ENCODE results near the gene SMIM36. TPM values are rescaled to one million over a fixed set of nuclear protein-coding genes. Genes with fewer than 3 reads are reported as not detected.
"Not testable (repeated sequence)": the region's sequence is repeated elsewhere in the genome, so short reads cannot be mapped to it uniquely, and the experiment has no call there.

SMIM36 gene
- total RNA-seq, 2 experiments from 2014 or later: not detected

DNA sequence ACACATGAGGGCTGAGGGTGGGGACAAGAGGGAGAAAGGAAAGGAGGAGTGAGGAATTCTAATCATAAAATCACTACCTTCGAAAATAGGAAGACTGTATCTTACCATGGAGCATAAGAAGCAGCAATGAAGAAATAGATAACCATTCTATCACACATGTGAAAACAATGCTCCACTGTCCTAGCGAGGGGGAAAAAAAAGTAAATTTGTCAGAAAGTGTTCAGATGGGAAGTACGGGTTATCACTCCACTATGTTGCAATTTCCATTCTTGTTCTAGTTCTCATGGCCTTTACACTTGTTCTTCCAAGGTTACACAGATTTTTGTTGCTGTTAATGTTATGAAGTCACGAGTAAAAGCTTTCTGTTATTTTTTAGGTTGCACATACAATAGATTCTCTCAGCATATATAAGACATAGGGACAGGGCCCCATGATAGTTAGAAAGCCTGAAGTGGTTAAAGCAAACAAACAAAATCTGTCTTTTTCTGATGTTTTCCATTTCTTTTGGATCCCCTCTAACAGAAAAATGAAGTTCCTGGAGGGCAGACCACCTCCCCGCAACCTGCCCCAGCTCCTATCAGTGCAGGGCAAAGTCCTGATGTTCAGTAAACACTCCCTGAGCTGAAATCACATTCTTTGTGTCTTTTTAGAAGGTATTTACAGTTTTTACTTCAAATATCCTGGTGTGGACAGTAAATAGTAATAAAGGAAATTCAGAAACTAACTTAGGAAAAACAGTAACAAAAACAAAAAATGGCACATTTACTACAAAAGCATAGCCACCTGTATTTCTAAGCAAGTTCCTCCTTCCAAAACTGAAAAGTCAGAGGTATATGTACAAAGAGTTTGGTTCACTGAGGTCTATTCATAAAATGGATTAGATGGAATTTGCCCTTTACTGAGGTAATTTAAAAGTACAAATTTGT is 103.3 kb downstream of the SMIM36 start:
- Mint-ChIP-seq H3K4me1 (no peaks in the 10 kb centered on the region), H3K27me3 (no peaks in the 10 kb centered on the region)
- intact Hi-C loops (cut with DNase I, micrococcal nuclease): no loop called here

DNA sequence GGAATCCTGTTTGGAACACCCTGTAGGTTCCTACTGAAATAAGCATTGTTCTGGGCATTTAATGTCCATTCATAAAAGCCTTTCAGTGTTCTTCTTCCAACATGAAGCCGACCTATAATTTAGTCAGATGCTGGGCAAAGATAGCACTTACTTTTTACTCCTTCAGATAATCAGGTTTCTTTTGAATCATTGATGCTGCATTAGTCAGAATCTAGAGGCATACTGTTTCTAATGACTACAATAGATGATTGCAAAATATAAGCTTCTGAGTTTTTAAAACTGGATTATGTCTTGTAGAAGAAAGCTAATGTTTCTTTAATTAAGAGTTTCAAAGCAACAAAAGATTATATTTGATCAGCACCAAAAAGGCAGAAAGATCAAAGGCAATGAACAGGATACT is 105.7 kb downstream of the SMIM36 start:
- Mint-ChIP-seq H3K27me3 (no peaks in the 10 kb centered on the region), H3K4me1 (no peaks in the 10 kb centered on the region), H3K36me3 (ENCODE audit: low read depth) (peaks cover 32% of the 10 kb centered on the region), H3K27ac (no peak overlapping the region), H3K9me3 (ENCODE audit: low read depth) (no peaks in the 10 kb centered on the region), H3K4me3 (no peak overlapping the region)
- intact Hi-C loops (cut with DNase I, micrococcal nuclease): no loop called here
- no peak for DNase-seq
- POLR2A ChIA-PET: no interaction called here
- CTCF ChIA-PET: interaction anchor here (1.0 to 1.9 kb wide), 2 partner anchors 10 to 15 kb away, joined by 3 to 5 read pairs; partner anchors contain the start of gene MMD
- ATAC-seq: no peak

More for the DNA sequence above, 103.3 kb downstream of the SMIM36 start:
- ATAC-seq (no peak), DNase-seq (no peak)
- H3K36me3 Mint-ChIP-seq (ENCODE audit: low read depth): peaks cover 37% of the 10 kb centered on the region
- H3K27ac Mint-ChIP-seq: no peak overlapping the region
- H3K9me3 Mint-ChIP-seq (ENCODE audit: low read depth): no peaks in the 10 kb centered on the region
- CTCF ChIA-PET: interaction anchor here (0.5 to 1.0 kb wide), 2 partner anchors 9 to 10 kb away, joined by 4 to 5 read pairs; no protein-coding TSS in a partner anchor
- POLR2A ChIA-PET: no interaction called here
- no peak overlapping the region for H3K4me3 Mint-ChIP-seq

DNA sequence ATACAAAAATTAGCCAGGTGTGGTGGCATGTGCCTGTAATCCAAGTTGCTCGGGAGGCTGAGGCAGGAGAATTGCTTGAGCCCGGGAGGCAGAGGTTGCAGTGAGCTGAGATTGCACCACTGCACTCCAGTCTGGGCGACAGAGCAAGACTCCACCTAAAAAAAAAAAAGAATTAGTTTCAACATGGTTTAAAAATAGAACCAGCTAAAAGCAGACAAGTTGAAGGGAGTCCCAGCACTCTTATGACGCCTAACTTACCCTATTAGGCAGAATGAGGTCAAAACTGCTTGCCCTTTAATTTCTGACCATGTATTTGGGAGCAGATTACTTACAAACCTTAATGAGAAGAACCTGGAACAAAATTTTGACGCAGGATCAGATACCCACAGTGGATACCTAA is 107.1 kb downstream of the SMIM36 start:
- H3K4me3 Mint-ChIP-seq; ATAC-seq; H3K27ac Mint-ChIP-seq; intact Hi-C loops (cut with DNase I, micrococcal nuclease); H3K9me3 Mint-ChIP-seq (ENCODE audit: low read depth); CTCF ChIA-PET; H3K4me1 Mint-ChIP-seq; DNase-seq; H3K27me3 Mint-ChIP-seq; POLR2A ChIA-PET: not testable (repeated sequence)
- H3K36me3 Mint-ChIP-seq (ENCODE audit: low read depth): peaks cover 25% of the 10 kb centered on the region

DNA sequence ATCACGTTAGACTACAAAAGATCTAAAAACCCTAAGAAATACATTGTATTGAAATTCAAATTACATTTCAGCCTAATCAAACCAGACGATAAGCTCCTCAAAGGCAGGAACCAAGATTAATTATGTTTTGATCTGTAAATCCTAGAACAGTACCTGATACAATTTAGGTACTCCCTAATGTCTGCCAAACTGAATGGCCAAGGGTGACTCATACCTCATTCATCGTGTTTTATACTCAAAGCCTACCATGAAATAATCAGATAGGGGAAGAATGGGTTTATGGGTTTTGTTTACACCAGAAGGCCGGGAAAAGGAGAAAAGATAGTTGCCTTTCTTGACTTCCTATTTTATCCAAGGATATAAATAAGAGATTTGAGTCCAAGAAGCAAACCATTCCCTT is 108.9 kb downstream of the SMIM36 start:
- POLR2A ChIA-PET: no interaction called here

More for the DNA sequence above, 108.9 kb downstream of the SMIM36 start:
- DNase-seq (no peak), ATAC-seq (no peak)
- Mint-ChIP-seq H3K9me3 (ENCODE audit: low read depth) (no peaks in the 10 kb centered on the region), H3K4me1 (no peaks in the 10 kb centered on the region), H3K36me3 (ENCODE audit: low read depth) (peaks cover 22% of the 10 kb centered on the region), H3K27me3 (no peaks in the 10 kb centered on the region), H3K27ac (no peak overlapping the region), H3K4me3 (no peak overlapping the region)
- CTCF ChIA-PET: no interaction called here
- intact Hi-C loops (cut with DNase I, micrococcal nuclease): no loop called here

Other genes starting within 250 kb of the SMIM36 start
- gene HLF, start 246.5 kb downstream of the SMIM36 start, total RNA-seq: 1 to 10 TPM in 1 of 2 experiments, under 1 TPM in 1; 0.95 to 1.0 TPM
- gene MMD, start 89.6 kb downstream of the SMIM36 start, total RNA-seq: 10 to 100 TPM; 17.4 to 19.6 TPM
- not detected for gene TMEM100, start 211.4 kb upstream of the SMIM36 start, total RNA-seq
- gene PCTP, start 239.6 kb upstream of the SMIM36 start, total RNA-seq: 1 to 10 TPM; 7.6 to 8.1 TPM

Measured in activated CD4-positive, alpha-beta T cell treated with anti-CD3 and anti-CD28 coated beads for 36 hours (primary cell).